Skeletal muscle satellite cell (primary cell): ENCODE results near the gene SMAD3.

Source experiments
- H3K27me3 ChIP-seq: 2 replicates; pipeline ENCODE4 v1.7.0; 2013; ENCODE audit warnings: low read length; ENCODE audit not compliant: control insufficient read depth, insufficient read depth
- H3K36me3 ChIP-seq: 2 replicates; pipeline ENCODE4 v1.7.0; 2013; ENCODE audit warnings: mild to moderate bottlenecking, control low read depth, low read length; ENCODE audit not compliant: insufficient read depth
- H3K4me1 ChIP-seq: 2 replicates; pipeline ENCODE4 v1.7.0; 2013; ENCODE audit warnings: low read length; ENCODE audit not compliant: control insufficient read depth, insufficient read depth
- H3K4me2 ChIP-seq: 2 replicates; pipeline ENCODE4 v1.7.0; 2013; ENCODE audit warnings: mild to moderate bottlenecking, low read length
- H3K4me3 ChIP-seq: 2 replicates; pipeline ENCODE4 v1.7.0; 2013; ENCODE audit warnings: low read length
- H3K9ac ChIP-seq: 2 replicates; pipeline ENCODE4 v1.7.0; 2013; ENCODE audit warnings: mild to moderate bottlenecking, low read depth, low read length, moderate library complexity
- H3K9me3 ChIP-seq: replicated peaks from 2 replicates; pipeline ENCODE4 v1.7.0; 2013; ENCODE audit warnings: mild to moderate bottlenecking, control low read depth, low read length

SMAD3 gene

GRCh38 chr15:67216859-67217258 lies 151.5 kb downstream of the SMAD3 start:
- Histone ChIP-seq H3K27me3 (no peaks in the 10 kb centered on the region), H3K9ac (no peak overlapping the region), H3K4me1 (peaks cover 5% of the 10 kb centered on the region), H3K36me3 (peaks cover 5% of the 10 kb centered on the region), H3K9me3 (no peaks in the 10 kb centered on the region), H3K4me3 (no peak overlapping the region), H3K4me2 (no peak overlapping the region)

DNA sequence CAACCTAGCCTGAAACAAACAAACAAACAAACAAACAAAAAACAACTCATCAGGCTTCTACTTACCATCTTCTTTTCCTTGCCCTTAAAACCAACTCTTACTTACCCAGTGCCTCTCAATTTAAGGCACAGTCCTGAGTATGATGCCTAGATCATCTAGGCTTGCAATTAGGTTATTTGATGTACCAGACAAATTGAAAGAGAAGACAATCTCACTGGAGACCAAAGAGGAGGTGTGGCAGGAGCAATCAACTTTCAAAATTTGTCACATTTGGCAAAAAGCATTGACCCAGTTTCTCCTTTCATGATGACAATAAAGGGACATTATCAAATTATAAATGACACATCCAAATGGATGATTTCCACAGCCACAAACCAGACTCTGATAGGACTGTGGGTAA lies 153.0 kb downstream of the SMAD3 start:
- H3K9ac ChIP-seq: no peak overlapping the region
- no peak overlapping the region for H3K4me3 ChIP-seq
- no peaks in the 10 kb centered on the region for H3K27me3 ChIP-seq
- no peaks in the 10 kb centered on the region for H3K9me3 ChIP-seq
- H3K4me1 ChIP-seq: peaks cover 5% of the 10 kb centered on the region
- H3K4me2 ChIP-seq: no peak overlapping the region
- H3K36me3 ChIP-seq: peaks cover 5% of the 10 kb centered on the region

DNA sequence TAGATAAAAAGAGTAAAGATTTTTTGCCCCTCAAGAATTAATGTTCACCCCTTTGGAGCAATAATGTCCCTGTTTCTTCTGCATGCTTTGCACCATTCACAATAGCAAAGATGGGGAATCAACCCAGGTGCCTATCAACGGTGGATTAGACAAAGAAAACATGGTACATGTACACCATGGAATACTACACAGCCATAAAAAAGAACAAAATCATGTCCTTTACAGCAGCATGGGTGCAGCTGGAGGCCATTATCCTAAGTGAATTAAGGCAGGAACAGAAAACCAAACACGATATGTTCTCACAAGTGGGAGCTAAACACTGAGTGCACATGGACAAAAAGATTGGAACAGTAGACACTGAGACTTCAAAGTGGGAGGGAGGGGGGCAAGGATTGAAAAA lies 153.9 kb downstream of the SMAD3 start:
- Histone ChIP-seq H3K9ac (no peak overlapping the region), H3K36me3 (peaks cover 7% of the 10 kb centered on the region), H3K27me3 (no peaks in the 10 kb centered on the region), H3K4me3 (no peak overlapping the region), H3K4me2 (no peak overlapping the region), H3K9me3 (no peaks in the 10 kb centered on the region), H3K4me1 (peaks cover 5% of the 10 kb centered on the region)

DNA sequence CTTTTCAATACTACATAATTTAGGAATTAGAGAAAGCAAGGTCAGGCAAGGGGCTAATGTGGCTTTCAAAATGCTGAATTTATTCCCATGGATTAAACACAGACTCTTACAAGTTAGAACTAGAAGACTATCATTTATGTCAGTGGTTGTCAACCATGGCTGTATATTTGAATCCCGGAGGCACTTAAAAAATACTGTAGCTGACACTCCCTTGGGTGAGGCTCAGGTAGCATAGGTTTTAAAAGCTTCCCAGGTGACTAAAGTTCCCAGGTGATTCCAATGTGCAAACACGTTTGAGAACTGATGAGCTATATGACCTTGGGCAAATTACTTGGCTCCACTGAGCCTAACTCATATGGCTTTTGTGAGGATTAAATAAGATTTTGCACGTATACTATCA lies 159.5 kb downstream of the SMAD3 start:
- Histone ChIP-seq H3K4me3 (no peak overlapping the region), H3K9me3 (no peaks in the 10 kb centered on the region), H3K27me3 (no peaks in the 10 kb centered on the region), H3K4me1 (peaks cover 13% of the 10 kb centered on the region), H3K4me2 (peak overlapping the region; percentile 48), H3K9ac (peak overlapping the region; percentile 40), H3K36me3 (peaks cover 9% of the 10 kb centered on the region)

DNA sequence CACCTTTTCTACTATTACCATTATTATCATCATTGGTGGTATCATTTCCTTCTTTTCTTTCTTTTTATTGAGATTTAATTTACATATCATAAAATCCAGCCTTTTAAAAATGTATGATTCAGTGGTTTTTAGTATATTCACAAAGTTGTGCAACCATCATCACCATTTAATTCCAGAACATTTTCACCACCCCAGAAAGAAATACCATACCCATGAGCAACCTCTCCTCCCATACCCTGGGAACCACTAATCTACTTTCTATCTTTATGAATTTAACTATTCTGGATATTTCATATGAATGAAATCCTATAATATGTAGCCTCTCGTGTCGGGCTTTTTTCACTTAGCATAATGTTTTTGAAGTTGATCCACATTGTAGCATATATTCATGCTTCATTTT lies 159.9 kb downstream of the SMAD3 start:
- H3K4me3 ChIP-seq: no peak overlapping the region
- H3K36me3 ChIP-seq: peaks cover 13% of the 10 kb centered on the region
- H3K4me2 ChIP-seq: peak overlapping the region; percentile 48
- no peaks in the 10 kb centered on the region for H3K27me3 ChIP-seq
- no peaks in the 10 kb centered on the region for H3K9me3 ChIP-seq
- peaks cover 13% of the 10 kb centered on the region for H3K4me1 ChIP-seq
- H3K9ac ChIP-seq: peak overlapping the region; percentile 40

GRCh38 chr15:67227431-67227830 lies 162.0 kb downstream of the SMAD3 start:
- Histone ChIP-seq H3K36me3 (peaks cover 30% of the 10 kb centered on the region), H3K4me1 (peaks cover 13% of the 10 kb centered on the region), H3K9ac (no peak overlapping the region)

DNA sequence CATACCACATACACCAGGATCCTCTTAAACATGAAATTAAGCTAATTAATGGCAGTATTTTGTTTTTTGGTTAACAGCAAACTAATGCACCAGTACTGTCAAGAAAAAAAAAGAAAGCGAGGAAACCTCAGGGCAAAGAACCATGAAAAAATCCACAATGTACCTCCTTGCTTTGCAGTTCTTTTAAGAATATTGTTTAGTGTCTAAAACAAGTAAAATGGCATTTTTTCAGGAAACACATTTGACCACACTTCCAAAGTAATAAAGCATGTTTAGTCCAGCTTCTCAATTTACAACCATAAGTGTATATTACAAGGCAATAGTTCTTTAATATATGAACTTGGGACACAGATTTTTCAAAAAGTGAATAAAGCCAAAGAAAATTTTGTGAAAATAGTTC lies 162.4 kb downstream of the SMAD3 start:
- H3K4me1 ChIP-seq: peaks cover 13% of the 10 kb centered on the region
- H3K27me3 ChIP-seq: no peaks in the 10 kb centered on the region
- no peak overlapping the region for H3K4me2 ChIP-seq
- H3K36me3 ChIP-seq: peaks cover 34% of the 10 kb centered on the region
- no peak overlapping the region for H3K4me3 ChIP-seq
- H3K9ac ChIP-seq: no peak overlapping the region
- no peaks in the 10 kb centered on the region for H3K9me3 ChIP-seq

More at GRCh38 chr15:67227431-67227830, 162.0 kb downstream of the SMAD3 start:
- H3K4me3 ChIP-seq: no peak overlapping the region
- no peaks in the 10 kb centered on the region for H3K27me3 ChIP-seq
- no peaks in the 10 kb centered on the region for H3K9me3 ChIP-seq
- no peak overlapping the region for H3K4me2 ChIP-seq

DNA sequence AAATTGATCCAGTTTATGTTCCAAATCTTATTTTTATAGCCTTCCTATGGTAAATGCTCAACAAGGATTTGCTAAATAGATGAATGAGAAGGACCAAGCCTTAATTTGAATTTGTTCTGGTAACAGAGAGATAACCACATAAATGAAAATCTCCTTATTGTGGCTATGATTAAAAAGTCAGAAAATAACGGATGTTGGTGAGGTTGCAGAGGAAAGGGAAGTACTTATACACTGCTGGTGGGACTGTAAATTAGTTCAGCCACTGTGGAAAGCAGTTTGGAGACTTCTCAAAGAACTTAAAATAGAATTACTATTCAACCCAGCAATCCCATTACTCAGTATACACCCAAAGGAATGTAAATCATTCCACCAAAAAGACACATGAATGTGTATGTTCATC lies 162.9 kb downstream of the SMAD3 start:
- Histone ChIP-seq H3K9ac (no peak overlapping the region), H3K27me3 (no peaks in the 10 kb centered on the region), H3K4me3 (no peak overlapping the region), H3K4me2 (no peak overlapping the region), H3K36me3 (peaks cover 38% of the 10 kb centered on the region), H3K4me1 (peaks cover 13% of the 10 kb centered on the region), H3K9me3 (no peaks in the 10 kb centered on the region)

DNA sequence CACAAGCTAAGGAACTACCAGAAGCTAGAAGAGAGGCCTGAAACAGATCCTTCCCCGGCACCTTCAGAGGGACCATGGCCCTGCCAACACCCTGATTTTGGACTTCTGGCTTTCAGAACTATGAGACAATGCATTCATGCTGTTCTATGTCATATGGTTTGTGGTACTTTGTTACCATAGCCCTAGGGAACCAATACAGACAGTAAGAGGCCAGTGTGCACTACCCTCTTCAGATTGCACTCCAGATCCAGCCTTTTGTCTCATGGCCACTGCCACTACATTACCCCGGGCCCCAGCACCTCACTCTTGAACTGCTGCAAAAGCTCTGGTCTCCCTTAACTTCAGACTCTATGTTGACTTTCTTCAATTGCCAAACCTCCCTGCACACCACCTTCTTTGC lies 165.1 kb downstream of the SMAD3 start:
- no peak overlapping the region for H3K4me3 ChIP-seq
- H3K27me3 ChIP-seq: no peaks in the 10 kb centered on the region
- H3K9ac ChIP-seq: no peak overlapping the region
- H3K9me3 ChIP-seq: no peaks in the 10 kb centered on the region
- H3K36me3 ChIP-seq: peaks cover 49% of the 10 kb centered on the region
- no peak overlapping the region for H3K4me2 ChIP-seq
- peaks cover 6% of the 10 kb centered on the region for H3K4me1 ChIP-seq

DNA sequence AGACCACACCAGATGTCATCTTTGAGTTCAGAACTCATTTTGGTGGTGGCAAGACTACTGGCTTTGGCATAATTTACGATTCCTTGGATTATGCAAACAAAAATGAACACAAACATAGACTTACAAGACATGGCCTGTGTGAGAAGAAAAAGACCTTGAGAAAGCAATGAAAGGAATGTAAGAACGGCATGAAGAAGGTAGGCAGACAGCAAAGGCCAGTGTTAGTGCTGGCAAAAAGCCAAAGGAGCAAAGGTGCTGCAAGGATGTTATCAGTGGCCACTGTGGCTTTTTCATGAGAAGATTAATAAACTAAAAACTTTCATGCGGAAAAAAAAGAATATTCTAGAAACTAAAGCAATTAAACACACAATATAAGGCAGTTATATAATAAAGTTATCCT lies 167.2 kb downstream of the SMAD3 start:
- H3K4me3 ChIP-seq: no peak overlapping the region
- no peaks in the 10 kb centered on the region for H3K4me1 ChIP-seq
- H3K9ac ChIP-seq: no peak overlapping the region
- no peaks in the 10 kb centered on the region for H3K27me3 ChIP-seq
- no peaks in the 10 kb centered on the region for H3K9me3 ChIP-seq
- no peak overlapping the region for H3K4me2 ChIP-seq
- peaks cover 52% of the 10 kb centered on the region for H3K36me3 ChIP-seq

GRCh38 chr15:67240235-67241131 lies 175.1 kb downstream of the SMAD3 start:
- no peak overlapping the region for H3K4me3 ChIP-seq

More at GRCh38 chr15:67240235-67241131, 175.1 kb downstream of the SMAD3 start:
- Histone ChIP-seq H3K9me3 (no peaks in the 10 kb centered on the region), H3K4me1 (peaks cover 18% of the 10 kb centered on the region), H3K36me3 (peaks cover 8% of the 10 kb centered on the region), H3K4me2 (no peak overlapping the region), H3K9ac (no peak overlapping the region), H3K27me3 (no peaks in the 10 kb centered on the region)
